ENCODE data around the gene SRSF1.
"Not testable (repeated sequence)": the region's sequence is repeated elsewhere in the genome, so short reads cannot be mapped to it uniquely, and the experiment has no call there.

Gene SRSF1

DNA sequence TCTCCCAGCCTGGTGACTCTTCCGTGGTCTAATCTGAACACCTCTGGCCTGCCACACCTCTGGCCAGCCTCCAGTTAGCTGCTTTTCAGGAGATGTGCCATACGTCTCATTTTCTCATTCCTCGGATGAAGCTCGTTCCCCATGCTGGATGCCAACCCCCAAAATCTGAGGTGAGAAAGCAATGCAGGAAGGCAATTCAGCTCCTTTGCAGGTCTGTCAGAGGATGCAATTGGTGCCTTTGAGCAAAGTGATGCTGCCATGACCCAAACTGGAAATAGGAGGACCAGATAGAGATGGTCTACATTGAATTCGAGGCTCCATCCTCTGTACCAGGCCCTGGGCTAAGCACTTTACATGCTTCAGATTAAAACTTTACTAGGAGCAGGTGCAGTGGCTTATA is 40.8 kb downstream of the SRSF1 start:
- FAIRE-seq: no peak
- DNase-seq (ENCODE audit: low spot score): no peak

DNA sequence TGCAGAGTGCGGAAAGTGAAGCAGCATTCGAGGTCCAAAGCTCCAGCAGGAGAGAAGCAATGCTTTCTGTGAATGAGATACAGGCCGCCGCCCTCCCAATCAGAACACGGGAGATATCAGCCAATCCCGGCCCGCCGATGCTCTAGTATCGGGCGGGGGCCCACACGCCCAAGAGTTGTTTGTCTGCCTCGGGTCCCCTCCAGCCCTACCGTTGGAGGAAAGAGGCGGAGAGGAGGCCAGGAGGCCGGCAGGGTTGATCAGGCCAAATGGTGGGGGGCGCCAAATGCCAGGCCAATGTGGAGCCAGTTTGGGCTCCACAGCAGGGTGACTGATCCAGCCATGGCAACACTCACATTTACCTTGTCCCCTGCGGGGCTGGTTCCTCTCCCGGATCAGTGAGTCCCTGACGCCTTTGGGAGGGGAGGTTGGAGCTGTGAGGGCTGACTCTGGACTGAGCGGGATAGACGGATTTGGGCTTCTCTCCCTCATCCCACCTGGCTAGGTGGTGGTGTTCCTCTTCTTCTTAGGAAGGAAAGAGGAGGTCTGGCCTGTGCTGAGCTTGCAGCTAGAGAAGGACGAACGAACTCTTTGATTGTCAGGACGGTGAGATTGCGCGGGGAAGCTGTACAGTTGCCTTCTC is 41.4 kb downstream of the SRSF1 start:
- FAIRE-seq (no peak), DNase-seq (ENCODE audit: low spot score) (no peak)

- DNase-seq (ENCODE audit: low spot score) (no peak), FAIRE-seq (no peak)
Observed at GRCh38 chr17:57963149-57963511, 43.9 kb downstream of the SRSF1 start.

DNA sequence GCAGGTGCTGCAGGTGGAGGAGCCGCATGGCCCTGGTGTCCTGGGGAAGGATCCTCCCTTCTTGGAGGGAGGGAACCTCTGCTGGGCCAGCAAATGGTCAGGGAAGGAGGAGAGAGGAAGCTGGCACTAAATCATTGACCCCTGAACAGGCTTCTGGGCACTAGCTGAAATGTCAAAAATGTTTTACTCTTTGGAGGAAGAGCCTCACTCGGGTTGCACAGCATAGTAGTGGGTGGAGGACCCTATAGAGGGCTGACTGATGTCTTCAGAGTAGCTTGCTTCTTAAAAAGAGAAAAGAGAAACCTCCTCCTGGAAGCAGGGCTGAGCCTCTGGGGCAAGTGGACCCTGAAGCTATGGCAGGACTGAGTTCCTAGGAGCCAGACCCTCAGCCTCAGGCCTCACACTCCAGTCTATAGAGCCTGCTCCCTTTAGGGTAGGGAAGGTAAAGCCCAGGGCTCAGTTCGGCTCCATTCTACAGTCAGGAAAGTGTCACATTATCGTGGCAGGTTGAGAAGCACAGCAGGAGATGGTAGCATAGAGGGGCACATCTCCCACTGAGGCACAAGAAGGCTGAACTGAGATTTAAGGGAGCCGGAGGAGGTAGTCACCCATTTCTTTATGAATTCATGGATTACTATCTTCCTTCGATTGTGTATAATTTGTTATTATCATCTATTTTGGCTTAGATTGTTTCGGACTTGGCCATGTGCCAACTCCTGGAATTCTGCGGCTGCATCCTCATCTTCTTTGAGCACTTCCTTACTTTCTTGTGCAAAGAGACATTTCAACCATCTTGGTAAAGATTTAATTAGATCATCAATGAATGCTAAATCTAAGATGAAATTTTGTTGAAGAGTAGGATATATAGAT is 44.5 kb downstream of the SRSF1 start:
- DNase-seq (ENCODE audit: low spot score) (no peak), FAIRE-seq (no peak)

- FAIRE-seq (no peak), DNase-seq (ENCODE audit: low spot score) (no peak)
Observed at GRCh38 chr17:57959929-57960328, 47.1 kb downstream of the SRSF1 start.

- FAIRE-seq; DNase-seq (ENCODE audit: low spot score): not testable (repeated sequence)
Observed at GRCh38 chr17:57958391-57958790, 48.7 kb downstream of the SRSF1 start.

GRCh38 chr17:57957886-57958285 is 49.2 kb downstream of the SRSF1 start:
- FAIRE-seq (no peak), DNase-seq (ENCODE audit: low spot score) (no peak)

DNA sequence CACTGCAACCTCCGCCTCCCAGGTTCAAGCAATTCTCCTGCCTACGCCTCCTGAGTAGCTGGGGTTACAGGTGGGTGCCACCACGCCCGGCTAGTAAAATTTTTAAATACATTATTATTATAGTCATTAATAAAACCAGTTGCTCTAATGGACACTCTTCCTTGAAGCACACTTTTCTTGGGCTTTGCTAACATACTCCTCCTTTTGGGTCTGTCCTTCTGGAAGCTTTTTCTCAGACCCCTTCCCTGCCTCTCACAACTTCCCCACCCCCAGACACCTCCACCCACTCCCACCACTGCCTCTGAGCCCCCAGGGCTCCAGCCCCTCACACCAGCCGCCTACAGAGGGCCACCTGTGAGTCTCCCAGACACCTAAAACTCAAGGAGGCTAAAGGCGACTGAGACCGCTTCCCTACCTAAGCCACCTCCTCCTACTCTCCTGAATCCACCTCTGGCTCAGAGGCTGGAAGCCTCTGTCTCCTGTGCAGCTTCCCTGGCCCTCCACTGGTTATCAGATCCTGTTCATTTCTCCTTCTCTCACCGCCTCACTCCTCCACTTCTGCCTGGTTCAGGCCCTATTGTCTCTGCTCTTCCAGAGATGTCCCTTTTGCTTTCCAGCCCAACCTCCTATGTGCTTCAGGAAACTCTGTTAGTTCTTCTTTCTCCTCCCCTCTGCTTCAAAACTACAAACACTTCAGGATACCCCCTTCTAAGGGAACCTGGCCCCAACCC is 49.8 kb downstream of the SRSF1 start:
- no peak for DNase-seq (ENCODE audit: low spot score)
- no peak for FAIRE-seq

DNA sequence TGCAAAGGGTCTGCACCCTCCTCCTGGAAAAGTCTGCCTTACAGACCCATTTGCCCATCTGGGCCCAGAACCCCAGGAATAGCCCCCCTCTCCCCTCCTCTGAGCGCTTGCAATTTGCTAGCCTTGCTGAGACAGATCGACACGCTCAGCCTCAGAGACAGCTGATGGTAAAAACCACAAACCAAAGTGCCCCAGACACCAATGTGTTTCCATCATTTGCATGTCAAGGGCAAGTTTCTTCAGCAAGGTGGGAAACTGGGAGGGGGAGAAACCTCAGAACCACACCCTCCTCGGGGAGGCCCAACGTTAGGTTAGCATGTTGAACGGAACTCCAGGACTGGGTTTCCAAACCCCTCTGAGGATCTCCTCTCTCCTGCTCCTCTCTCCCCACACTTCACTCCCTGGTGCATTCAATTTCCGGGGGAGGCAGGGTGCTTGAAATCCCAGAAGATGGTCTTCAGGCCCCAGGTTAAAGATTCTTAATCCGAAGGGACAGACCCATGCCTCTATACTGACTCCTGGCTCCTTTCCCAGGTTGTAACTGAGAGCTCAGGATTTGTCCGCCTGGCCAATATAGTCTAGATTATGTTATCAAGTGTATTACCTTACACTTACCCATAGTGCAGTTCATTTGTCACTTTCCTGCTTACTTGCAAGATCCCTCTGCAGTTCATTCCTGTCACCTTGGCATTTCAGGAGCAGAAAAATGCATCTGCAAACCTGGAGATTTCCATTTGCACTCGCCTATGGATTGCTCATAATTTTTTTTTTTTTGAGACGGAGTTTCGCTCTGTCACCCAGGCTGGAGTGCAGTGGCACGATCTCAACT is 50.5 kb downstream of the SRSF1 start:
- FAIRE-seq: no peak

DNA sequence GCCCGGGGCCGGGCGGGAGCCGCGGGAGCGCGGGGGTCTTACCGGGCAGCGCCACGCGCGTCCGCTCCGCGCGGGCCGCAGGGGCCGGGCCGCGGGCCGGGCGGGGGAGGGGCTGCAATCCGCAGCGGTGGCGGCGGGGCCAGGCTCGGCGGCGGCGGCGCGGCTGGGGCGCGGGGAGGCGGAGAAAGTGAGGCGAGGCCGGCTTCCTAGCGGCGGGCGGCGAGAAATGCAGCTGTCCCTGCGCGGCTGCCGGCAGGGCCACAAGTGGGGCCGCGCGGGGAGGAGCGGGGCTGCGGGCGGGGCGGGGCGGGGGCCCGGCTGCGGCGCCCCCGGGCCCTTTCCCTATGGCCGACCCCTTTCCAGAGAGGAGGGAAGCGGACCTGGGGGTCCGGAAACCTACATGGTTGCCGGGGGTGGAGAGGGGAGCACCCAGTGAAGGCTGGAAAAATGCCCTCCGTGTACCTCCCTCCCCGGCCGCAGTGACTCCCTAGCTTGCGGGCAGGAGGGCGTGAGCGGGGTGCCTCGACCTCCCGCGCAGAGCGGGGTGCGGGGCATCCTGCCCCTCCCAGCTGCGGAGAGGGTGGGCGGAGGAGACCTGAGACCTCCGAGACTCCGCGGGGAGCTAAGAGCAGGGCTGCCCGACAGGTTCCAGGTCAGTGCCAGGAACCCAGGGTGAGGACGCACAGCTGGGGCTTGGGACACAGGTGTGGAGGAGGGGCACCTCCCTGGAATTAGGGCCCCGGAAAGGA is 51.7 kb downstream of the SRSF1 start, which contains the start of gene CUEDC1:
CUEDC1 (minus strand) TSS at position 230 of the 749 bp plus-strand sequence. CDS start 69,848 bp downstream, outside the sequence.
- DNase-seq (ENCODE audit: low spot score) (peak; percentile 95), FAIRE-seq (peak; percentile 93)

More for the DNA sequence above, 50.5 kb downstream of the SRSF1 start:
- no peak for DNase-seq (ENCODE audit: low spot score)

DNA sequence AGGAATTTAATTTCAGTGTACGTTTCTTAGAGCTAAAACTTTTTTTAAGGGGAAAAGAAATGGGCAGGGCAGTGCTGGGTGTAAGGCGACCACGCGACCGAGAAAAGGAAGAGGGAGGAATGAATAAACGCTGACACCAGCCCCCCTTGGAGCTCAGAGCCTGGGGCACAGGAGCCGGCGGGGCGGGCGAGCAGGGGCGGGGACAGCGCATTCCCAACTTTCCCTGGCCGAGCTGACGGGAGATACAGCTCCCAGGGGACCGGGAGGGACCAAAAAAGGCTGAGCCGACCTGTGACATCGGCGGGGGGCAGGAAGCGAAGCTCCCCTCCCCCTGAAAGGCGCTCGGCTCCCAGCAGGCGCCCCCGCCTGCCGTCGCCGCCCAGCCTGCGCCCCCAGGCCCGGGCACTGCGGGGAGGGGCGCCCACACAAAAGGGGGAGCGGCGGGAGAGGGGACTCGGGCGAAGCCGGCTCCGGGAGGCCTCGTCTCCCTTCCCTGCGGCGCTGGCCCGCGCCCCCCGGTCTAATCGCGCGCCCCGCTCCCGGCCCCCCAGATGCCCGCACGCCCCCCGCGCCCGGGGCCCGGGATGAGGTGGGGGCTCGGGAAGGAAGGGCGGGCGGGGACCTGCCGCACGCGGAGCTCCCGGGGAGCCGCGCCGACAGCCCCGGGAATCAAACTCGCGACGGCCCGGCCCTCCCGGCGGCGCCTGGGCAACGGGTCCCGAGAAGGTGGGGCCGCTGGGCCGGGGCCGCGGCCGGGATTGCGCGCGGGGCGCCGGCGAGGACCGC is 52.5 kb downstream of the SRSF1 start:
- FAIRE-seq (peak; percentile 48), DNase-seq (ENCODE audit: low spot score) (peak; percentile 91)

GRCh38 chr17:57953705-57954396 is 53.2 kb downstream of the SRSF1 start:
- no peak for DNase-seq (ENCODE audit: low spot score)
- FAIRE-seq: no peak
